ENCODE results near the gene FSD2. TPM values are rescaled to one million over a fixed set of nuclear protein-coding genes. Genes with fewer than 3 reads are reported as not detected.

FSD2 gene
- total and polyA plus RNA-seq, 9 of the 15 experiments (the other 6 are each of a cell fraction or from before 2014, with no cell fraction given), result 0.01 to 0.06 TPM; not detected in 7

- TF ChIP-seq ZNF780A (CRISPR knock-in tag; IDR thresholded peaks at IDR 0.05) (no peak), BRCA1 (IDR thresholded peaks at IDR 0.05) (no peak), BRCA1 (CRISPR knock-in tag; IDR thresholded peaks at IDR 0.05) (no peak), PPARD (CRISPR knock-in tag; IDR thresholded peaks at IDR 0.05) (no peak), SAFB (IDR thresholded peaks at IDR 0.05; ENCODE audit: borderline replicate concordance, low read depth, low read length) (no peak), ZNF561 (CRISPR knock-in tag; conservative IDR thresholded peaks at IDR 0.05) (no peak), TEAD2 (tag; IDR thresholded peaks at IDR 0.05) (no peak), ZNF518B (CRISPR knock-in tag; IDR thresholded peaks at IDR 0.05) (no peak), SREBF2 (CRISPR knock-in tag; IDR thresholded peaks at IDR 0.05) (no peak), ZNF584 (CRISPR knock-in tag; IDR thresholded peaks at IDR 0.05; ENCODE audit: low read depth) (no peak), FOXK1 (CRISPR knock-in tag; IDR thresholded peaks at IDR 0.05; ENCODE audit: borderline replicate concordance) (no peak), GATAD2B (IDR thresholded peaks at IDR 0.05; ENCODE audit: borderline replicate concordance) (no peak), ESRRA (IDR thresholded peaks at IDR 0.05; ENCODE audit: borderline replicate concordance, low read depth) (no peak), DDX20 (tag; IDR thresholded peaks at IDR 0.05; ENCODE audit: low read depth) (no peak)
These were observed 42.3 kb downstream of the FSD2 start (continued) for GRCh38 chr15:82763361-82764116.
